ENCODE measurements around the gene FOXF2. TPM values are rescaled to one million over a fixed set of nuclear protein-coding genes. Genes with fewer than 3 reads are reported as not detected.
A peak's percentile ranks its signal among the peaks of the same experiment; 100 is the strongest.
"Not testable (repeated sequence)": the region's sequence is repeated elsewhere in the genome, so short reads cannot be mapped to it uniquely, and the experiment has no call there.

The FOXF2 gene
- not detected for polyA plus RNA-seq (2013, experiment 1 of 2)
- polyA plus RNA-seq (2013, experiment 2 of 2), result 0.19 TPM

DNA sequence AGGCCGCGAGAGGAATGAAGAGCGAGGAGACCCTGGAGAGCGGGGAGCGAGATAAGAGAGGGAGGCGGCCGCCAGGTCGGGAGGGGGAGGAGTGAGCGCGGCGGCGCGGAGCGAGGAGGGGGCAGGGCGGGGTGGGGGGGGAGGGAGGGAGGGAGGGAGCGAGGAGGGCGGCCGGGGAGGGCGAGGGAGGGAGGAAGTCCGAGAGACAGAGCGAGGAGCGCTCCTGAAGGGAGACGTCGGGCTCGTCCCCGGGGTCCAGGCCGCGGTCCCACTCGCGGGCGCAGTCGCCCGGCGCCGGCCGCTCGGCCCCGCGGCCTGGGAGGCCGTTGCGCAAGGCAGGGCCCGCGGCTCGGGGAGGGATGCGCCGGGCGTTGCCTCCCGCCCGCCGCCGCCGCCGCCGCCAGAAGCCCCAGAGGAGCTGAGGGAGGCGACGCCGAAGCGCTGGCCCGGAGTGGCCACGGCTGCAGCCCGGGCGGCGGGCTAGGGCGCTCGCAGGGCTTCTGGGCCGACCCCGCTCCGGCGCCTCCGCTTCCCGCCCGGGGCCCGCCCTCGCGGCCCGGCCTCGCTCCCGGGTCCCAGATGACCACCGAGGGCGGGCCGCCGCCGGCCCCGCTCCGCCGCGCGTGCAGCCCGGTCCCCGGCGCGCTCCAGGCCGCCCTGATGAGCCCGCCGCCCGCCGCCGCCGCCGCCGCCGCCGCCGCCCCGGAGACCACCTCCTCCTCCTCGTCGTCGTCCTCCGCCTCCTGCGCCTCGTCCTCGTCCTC lies at the start of gene FOXF2:
Gene FOXF2, plus strand, starts transcription at position 208 of the 764 bp plus-strand sequence. Its CDS starts 372 bp downstream, at position 580.
- under 1% methylated on average over 103 of the region's 112 CpGs for WGBS
- Histone ChIP-seq H3K4me3 (ENCODE audit: low read length) (peak within 1 kb of the TSS; percentile 36), H3K36me3 (ENCODE audit: insufficient read depth, low read length) (no peaks in the 10 kb centered on the region), H3K27me3 (ENCODE audit: insufficient read depth, low read length) (peaks cover 99% of the 10 kb centered on the region), H3K4me1 (ENCODE audit: insufficient read depth, low read length) (peaks cover 17% of the 10 kb centered on the region), H3K27ac (ENCODE audit: low read depth, low read length) (no peak within 1 kb of the TSS), H3K9me3 (ENCODE audit: insufficient read depth, low read depth, low read length) (0 out of 2 replicates have a peak, but pooled peaks cover 4% of the 10 kb centered on the region), H3K9ac (ENCODE audit: low read depth, low read length) (no peak within 1 kb of the TSS)

DNA sequence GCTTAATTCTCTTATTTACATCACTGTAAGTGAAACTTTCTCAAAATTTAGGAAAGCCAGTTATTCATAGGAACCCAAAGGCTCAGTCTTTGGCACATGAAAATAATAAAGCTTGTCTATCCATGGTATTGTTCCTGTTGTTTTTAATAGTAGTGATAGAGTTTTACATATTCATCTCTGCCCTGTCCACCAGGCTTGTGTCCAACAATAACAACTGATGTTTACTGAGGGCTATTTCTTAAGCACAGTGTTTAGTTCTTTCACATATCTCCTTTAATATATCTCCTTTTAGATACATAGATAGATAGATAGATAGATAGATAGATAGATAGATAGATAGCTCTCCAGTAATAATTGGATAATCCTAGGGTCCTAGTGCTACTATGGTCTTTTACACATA lies 43.3 kb upstream of the FOXF2 start:
- no peaks in the 10 kb centered on the region for H3K27me3 ChIP-seq (ENCODE audit: insufficient read depth, low read length)
- no peak overlapping the region for H3K9ac ChIP-seq (ENCODE audit: low read depth, low read length)
- H3K4me1 ChIP-seq (ENCODE audit: insufficient read depth, low read length), result peaks cover 26% of the 10 kb centered on the region
- no peak overlapping the region for H3K4me3 ChIP-seq (ENCODE audit: low read length)
- H3K9me3 ChIP-seq (ENCODE audit: insufficient read depth, low read depth, low read length), result peaks cover 24% of the 10 kb centered on the region
- no peaks in the 10 kb centered on the region for H3K36me3 ChIP-seq (ENCODE audit: insufficient read depth, low read length)
- no peak overlapping the region for H3K27ac ChIP-seq (ENCODE audit: low read depth, low read length)

DNA sequence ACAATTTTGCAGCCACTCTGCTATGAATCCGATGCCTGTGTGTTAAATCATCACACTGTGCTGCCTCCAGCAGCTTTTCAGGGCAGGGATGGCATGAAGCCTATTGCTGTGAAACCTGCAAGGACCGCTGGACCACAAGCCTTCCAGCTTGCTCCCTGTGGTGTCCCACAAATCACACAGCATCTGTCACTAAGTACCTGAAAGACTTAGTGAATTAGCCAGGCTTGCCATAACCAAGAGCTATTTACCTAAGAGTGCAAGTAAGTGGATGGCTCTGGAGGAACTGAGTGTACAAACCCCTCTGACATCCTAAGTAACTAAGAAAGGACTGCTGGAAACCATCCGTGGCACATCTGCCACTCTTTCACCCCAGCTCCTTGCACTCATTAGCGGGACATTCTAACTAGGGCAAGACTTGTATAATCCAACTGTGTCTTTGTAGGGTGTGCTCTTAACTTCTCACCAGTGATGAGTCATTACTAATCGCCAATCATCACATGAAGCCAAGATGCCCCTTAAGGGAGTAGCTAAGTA lies 42.8 kb upstream of the FOXF2 start:
- Histone ChIP-seq H3K9ac (ENCODE audit: low read depth, low read length) (no peak overlapping the region), H3K9me3 (ENCODE audit: insufficient read depth, low read depth, low read length) (peaks cover 29% of the 10 kb centered on the region), H3K27me3 (ENCODE audit: insufficient read depth, low read length) (no peaks in the 10 kb centered on the region), H3K4me1 (ENCODE audit: insufficient read depth, low read length) (peaks cover 26% of the 10 kb centered on the region), H3K27ac (ENCODE audit: low read depth, low read length) (no peak overlapping the region), H3K36me3 (ENCODE audit: insufficient read depth, low read length) (no peaks in the 10 kb centered on the region), H3K4me3 (ENCODE audit: low read length) (no peak overlapping the region)
- WGBS, result 84% methylated on average over 5 of the region's 5 CpGs

GRCh38 chr6:1347161-1347560 lies 42.2 kb upstream of the FOXF2 start:
- no peaks in the 10 kb centered on the region for H3K36me3 ChIP-seq (ENCODE audit: insufficient read depth, low read length)
- WGBS, result 88% methylated on average over 3 of the region's 3 CpGs
- peaks cover 26% of the 10 kb centered on the region for H3K4me1 ChIP-seq (ENCODE audit: insufficient read depth, low read length)
- H3K9me3 ChIP-seq (ENCODE audit: insufficient read depth, low read depth, low read length), result peaks cover 35% of the 10 kb centered on the region
- H3K4me3 ChIP-seq (ENCODE audit: low read length), result no peak overlapping the region
- H3K27me3 ChIP-seq (ENCODE audit: insufficient read depth, low read length), result no peaks in the 10 kb centered on the region
- H3K9ac ChIP-seq (ENCODE audit: low read depth, low read length), result no peak overlapping the region
- H3K27ac ChIP-seq (ENCODE audit: low read depth, low read length), result no peak overlapping the region

- H3K4me3 ChIP-seq (ENCODE audit: low read length), result no peak overlapping the region
- WGBS, result 26% methylated on average over 1 of the region's 1 CpG
- H3K9ac ChIP-seq (ENCODE audit: low read depth, low read length), result peak overlapping the region; percentile 9; the same call in 1 of the 2 replicates
- peak overlapping the region; percentile 65 for H3K27ac ChIP-seq (ENCODE audit: low read depth, low read length)
- H3K36me3 ChIP-seq (ENCODE audit: insufficient read depth, low read length), result no peaks in the 10 kb centered on the region
- peaks cover 40% of the 10 kb centered on the region for H3K9me3 ChIP-seq (ENCODE audit: insufficient read depth, low read depth, low read length)
- H3K27me3 ChIP-seq (ENCODE audit: insufficient read depth, low read length), result no peaks in the 10 kb centered on the region
- peaks cover 26% of the 10 kb centered on the region for H3K4me1 ChIP-seq (ENCODE audit: insufficient read depth, low read length)
These were observed 40.7 kb upstream of the FOXF2 start for GRCh38 chr6:1348675-1349074.

DNA sequence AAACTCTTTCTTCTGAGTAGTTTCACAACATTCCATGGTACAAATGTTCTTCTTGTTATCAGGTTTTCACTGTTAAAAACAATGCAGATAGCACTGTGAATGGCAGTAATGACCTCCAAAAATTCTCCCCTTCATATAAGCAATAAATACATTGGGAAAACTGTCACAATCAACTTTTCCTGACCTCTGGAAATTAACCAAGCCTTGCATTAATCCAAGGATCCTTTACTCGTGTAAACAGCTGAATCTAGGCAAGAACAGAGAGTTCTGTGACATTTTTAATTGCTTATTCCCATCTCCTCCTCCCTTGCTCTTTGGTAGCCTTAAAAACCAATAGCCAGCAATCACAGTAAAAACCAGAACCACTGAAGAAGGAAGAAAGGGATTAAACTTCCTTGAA lies 39.7 kb upstream of the FOXF2 start:
- Histone ChIP-seq H3K27me3 (ENCODE audit: insufficient read depth, low read length) (no peaks in the 10 kb centered on the region), H3K4me1 (ENCODE audit: insufficient read depth, low read length) (peaks cover 26% of the 10 kb centered on the region), H3K9ac (ENCODE audit: low read depth, low read length) (no peak overlapping the region), H3K9me3 (ENCODE audit: insufficient read depth, low read depth, low read length) (peaks cover 31% of the 10 kb centered on the region), H3K27ac (ENCODE audit: low read depth, low read length) (no peak overlapping the region), H3K4me3 (ENCODE audit: low read length) (no peak overlapping the region), H3K36me3 (ENCODE audit: insufficient read depth, low read length) (no peaks in the 10 kb centered on the region)
- WGBS, result 53% methylated on average over 1 of the region's 1 CpG

GRCh38 chr6:1351381-1352008 lies 37.9 kb upstream of the FOXF2 start:
- Histone ChIP-seq H3K36me3 (ENCODE audit: insufficient read depth, low read length) (no peaks in the 10 kb centered on the region), H3K4me3 (ENCODE audit: low read length) (no peak overlapping the region), H3K9me3 (ENCODE audit: insufficient read depth, low read depth, low read length) (peaks cover 25% of the 10 kb centered on the region), H3K27ac (ENCODE audit: low read depth, low read length) (no peak overlapping the region), H3K4me1 (ENCODE audit: insufficient read depth, low read length) (peaks cover 26% of the 10 kb centered on the region), H3K27me3 (ENCODE audit: insufficient read depth, low read length) (no peaks in the 10 kb centered on the region), H3K9ac (ENCODE audit: low read depth, low read length) (no peak overlapping the region)
- 91% methylated on average over 2 of the region's 2 CpGs for WGBS

- H3K27me3 ChIP-seq (ENCODE audit: insufficient read depth, low read length); H3K4me1 ChIP-seq (ENCODE audit: insufficient read depth, low read length); H3K9ac ChIP-seq (ENCODE audit: low read depth, low read length); H3K36me3 ChIP-seq (ENCODE audit: insufficient read depth, low read length); H3K27ac ChIP-seq (ENCODE audit: low read depth, low read length); H3K4me3 ChIP-seq (ENCODE audit: low read length): not testable (repeated sequence)
- peaks cover 25% of the 10 kb centered on the region for H3K9me3 ChIP-seq (ENCODE audit: insufficient read depth, low read depth, low read length)
These were observed 34.3 kb upstream of the FOXF2 start for GRCh38 chr6:1355068-1355467.

- H3K27ac ChIP-seq (ENCODE audit: low read depth, low read length); H3K9me3 ChIP-seq (ENCODE audit: insufficient read depth, low read depth, low read length); H3K4me3 ChIP-seq (ENCODE audit: low read length); H3K36me3 ChIP-seq (ENCODE audit: insufficient read depth, low read length); H3K27me3 ChIP-seq (ENCODE audit: insufficient read depth, low read length); H3K9ac ChIP-seq (ENCODE audit: low read depth, low read length): not testable (repeated sequence)
- H3K4me1 ChIP-seq (ENCODE audit: insufficient read depth, low read length), result peaks cover 12% of the 10 kb centered on the region
- 91% methylated on average over 2 of the region's 4 CpGs for WGBS
These were observed 27.7 kb upstream of the FOXF2 start for GRCh38 chr6:1361717-1362116.

DNA sequence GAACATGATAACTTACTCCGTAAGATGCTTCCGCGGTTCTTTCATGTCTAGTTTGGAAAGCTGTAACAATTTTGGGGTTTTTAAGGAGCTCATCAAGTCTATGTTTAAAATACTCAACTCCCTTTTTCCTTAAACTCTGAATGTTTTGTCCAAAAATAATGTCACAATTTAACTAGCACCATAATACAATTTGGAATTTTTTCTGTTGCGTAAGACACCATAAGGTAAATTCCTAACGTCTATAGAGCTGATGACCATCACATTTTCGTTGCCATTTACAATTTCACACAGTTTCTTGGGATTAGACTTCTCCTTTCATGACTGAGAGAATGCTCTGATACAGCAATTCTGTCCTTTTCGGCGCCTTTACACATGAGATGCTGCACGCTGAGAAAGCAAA lies 26.7 kb upstream of the FOXF2 start:
- WGBS, result 93% methylated on average over 9 of the region's 9 CpGs
- Histone ChIP-seq H3K9ac (ENCODE audit: low read depth, low read length) (no peak overlapping the region), H3K36me3 (ENCODE audit: insufficient read depth, low read length) (no peaks in the 10 kb centered on the region), H3K27ac (ENCODE audit: low read depth, low read length) (no peak overlapping the region), H3K27me3 (ENCODE audit: insufficient read depth, low read length) (peaks cover 4% of the 10 kb centered on the region; the same call in 1 of the 2 replicates), H3K4me3 (ENCODE audit: low read length) (no peak overlapping the region), H3K4me1 (ENCODE audit: insufficient read depth, low read length) (peaks cover 12% of the 10 kb centered on the region), H3K9me3 (ENCODE audit: insufficient read depth, low read depth, low read length) (no peaks in the 10 kb centered on the region)

DNA sequence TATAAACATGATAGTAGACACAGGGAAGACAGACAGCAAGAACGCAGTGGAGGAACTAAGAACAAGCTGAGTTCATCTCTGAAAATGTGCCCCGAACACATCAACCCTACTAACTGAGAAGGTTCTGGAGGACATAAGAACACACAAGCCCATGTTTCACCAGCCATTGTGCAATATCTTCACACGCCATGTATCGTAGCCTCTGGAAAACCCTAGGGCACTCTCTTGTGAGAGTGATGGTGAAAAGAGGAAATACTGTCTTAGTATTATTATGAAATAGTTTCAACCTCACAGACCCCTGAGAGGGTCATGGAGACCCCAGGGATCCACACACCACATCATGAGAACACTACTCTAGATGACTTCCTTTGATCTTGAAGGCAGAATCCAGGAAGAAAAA lies 26.1 kb upstream of the FOXF2 start:
- Histone ChIP-seq H3K36me3 (ENCODE audit: insufficient read depth, low read length) (no peaks in the 10 kb centered on the region), H3K4me1 (ENCODE audit: insufficient read depth, low read length) (peaks cover 12% of the 10 kb centered on the region), H3K27ac (ENCODE audit: low read depth, low read length) (no peak overlapping the region), H3K4me3 (ENCODE audit: low read length) (no peak overlapping the region), H3K27me3 (ENCODE audit: insufficient read depth, low read length) (peaks cover 9% of the 10 kb centered on the region; the same call in 1 of the 2 replicates), H3K9ac (ENCODE audit: low read depth, low read length) (no peak overlapping the region), H3K9me3 (ENCODE audit: insufficient read depth, low read depth, low read length) (no peaks in the 10 kb centered on the region)
- 96% methylated on average over 4 of the region's 4 CpGs for WGBS

Data from HUES64 (cell line).